GM12874 (cell line): Measurements from ENCODE around the gene MECP2.

Source experiments
- TF ChIP-seq, protein P1 (sequence below): IDR thresholded peaks from 2 replicates; pipeline ENCODE4 v1.5.1; 2011; ENCODE audit warnings: low read depth, mild to moderate bottlenecking, control low read depth, low read length, moderate library complexity; ENCODE audit not compliant: insufficient read depth

MECP2 gene

DNA sequence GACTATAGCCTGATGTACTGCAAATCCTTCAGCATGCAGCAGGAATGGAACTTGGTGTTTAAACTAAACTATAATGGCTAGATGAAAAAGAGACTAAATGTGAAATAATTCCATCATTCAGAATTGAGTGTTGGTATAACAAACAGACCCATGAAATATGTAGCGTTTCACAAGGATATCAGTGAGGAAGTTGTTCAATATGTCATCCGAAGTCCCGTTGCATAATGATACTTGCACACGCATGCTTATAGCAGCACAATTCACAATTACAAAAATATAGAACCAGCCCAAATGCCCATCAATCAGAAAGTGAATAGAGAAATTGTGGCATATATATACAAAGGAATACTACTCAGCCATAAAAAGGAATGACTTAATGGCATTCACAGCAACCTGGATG, 20.4 kb downstream of the MECP2 start:
- TF ChIP-seq, protein P1, sequence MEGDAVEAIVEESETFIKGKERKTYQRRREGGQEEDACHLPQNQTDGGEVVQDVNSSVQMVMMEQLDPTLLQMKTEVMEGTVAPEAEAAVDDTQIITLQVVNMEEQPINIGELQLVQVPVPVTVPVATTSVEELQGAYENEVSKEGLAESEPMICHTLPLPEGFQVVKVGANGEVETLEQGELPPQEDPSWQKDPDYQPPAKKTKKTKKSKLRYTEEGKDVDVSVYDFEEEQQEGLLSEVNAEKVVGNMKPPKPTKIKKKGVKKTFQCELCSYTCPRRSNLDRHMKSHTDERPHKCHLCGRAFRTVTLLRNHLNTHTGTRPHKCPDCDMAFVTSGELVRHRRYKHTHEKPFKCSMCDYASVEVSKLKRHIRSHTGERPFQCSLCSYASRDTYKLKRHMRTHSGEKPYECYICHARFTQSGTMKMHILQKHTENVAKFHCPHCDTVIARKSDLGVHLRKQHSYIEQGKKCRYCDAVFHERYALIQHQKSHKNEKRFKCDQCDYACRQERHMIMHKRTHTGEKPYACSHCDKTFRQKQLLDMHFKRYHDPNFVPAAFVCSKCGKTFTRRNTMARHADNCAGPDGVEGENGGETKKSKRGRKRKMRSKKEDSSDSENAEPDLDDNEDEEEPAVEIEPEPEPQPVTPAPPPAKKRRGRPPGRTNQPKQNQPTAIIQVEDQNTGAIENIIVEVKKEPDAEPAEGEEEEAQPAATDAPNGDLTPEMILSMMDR: no peak

DNA sequence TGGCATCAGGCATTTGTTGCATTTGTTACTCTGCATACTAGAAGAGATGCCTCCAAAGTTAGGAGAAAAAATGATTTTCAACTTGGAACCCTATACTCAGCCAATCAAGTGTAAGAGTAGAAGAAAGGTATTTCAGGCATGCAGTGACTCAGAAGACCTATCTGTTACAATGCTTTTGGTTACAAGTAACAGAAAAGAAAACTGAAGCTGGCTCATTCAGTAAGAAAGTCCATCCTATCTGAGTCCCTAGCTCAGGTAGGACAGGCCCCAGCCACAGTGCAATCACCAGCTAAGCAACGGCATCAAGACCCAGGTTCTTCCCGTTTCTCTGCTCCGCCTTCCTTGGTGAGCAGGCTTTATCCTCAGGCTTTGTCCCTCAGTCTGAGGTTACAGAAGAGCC, 23.3 kb downstream of the MECP2 start:
- TF ChIP-seq, protein P1: no peak

DNA sequence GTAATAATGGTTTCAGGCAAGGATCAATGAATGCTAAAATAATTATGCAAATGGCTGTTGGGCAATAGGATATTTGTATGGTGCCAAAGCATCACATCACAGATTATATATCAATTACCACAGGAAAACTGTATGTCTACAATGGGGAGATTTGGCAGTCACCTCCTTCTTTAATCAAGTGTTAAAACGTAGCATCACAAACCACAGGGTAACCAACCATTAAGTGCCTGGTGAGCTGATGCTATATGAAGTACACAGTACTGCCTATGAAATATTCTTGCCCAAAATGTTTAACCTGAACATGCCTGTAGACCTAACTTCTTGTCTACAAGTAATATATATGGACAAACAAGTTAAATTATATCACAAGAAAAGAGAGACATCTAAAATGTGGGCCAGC, 25.3 kb downstream of the MECP2 start:
- TF ChIP-seq, protein P1: no peak

DNA sequence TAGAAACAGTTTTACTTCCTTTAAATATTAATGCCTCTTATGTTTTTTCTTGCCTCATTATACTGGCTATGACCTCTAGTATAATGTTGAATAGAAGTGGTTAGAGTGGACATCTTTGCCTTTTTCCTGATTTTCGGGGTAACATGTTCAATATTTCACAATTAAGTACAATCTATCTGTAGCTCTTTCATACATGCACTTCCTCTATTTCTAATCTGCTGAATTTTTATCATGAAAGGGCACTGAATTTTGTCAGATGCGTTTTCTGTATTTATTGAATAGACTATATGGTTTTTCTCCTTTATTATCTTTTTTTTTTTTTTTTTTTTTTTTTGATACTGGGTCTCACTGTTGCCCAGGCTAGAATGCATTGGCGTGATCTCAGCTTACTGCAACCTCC, 29.0 kb downstream of the MECP2 start:
- TF ChIP-seq, protein P1: no peak

DNA sequence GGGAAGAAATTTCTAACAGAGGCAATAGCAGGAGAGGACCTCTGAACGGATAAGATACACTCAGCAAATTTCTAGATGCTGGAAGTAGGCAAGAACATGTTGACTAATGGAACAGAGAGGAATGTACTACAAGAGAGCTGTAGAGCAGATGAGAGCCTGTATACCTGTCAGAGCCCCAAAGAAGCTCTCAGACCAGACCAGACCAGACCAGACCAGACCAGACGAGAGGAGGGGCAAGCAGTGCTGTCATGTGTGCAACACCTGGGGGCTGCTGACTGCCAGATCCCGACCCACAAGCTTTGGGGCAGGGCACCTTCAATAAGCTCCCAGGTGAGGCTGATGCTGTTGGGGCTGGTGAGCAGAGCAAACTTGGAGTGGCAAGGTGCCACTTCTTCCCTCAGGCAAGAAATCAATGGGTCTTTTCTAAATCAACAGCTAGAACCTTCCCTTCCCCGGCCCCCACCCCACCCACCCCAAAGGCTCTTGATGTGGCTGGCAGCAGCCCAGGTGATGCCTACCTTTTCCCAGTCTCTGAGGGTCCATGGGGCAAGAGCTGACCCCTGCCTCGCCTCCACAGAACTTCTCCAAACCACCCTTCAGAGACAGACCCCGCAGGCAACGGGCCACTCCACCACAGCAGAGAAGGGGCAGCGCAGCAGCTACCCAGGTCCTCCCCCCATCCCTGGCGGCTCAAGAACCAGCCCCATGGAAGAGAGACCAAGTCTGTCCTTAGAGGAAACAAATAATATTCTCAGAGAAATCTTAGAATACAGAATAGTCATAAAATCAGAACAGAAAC, 32.7 kb downstream of the MECP2 start:
- TF ChIP-seq, protein P1: no peak

DNA sequence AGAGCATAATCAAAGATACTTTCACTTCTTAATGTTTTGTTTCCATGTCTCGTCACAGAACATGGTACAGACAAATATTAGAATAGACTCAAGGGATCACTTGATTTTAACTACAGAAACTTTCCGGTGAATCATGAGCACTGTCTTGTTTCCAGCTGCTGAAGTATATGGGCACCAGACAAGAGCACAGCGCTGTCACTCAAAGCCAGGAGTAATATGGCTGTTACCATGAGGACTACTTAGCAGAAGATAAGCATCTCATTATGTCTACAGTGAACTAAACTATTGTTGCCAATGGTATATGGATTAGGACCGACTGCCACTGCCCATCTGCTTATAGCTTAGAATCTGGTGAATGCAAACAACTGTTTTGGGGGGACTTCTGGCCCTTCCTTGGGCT, 34.3 kb downstream of the MECP2 start:
- TF ChIP-seq, protein P1: no peak

DNA sequence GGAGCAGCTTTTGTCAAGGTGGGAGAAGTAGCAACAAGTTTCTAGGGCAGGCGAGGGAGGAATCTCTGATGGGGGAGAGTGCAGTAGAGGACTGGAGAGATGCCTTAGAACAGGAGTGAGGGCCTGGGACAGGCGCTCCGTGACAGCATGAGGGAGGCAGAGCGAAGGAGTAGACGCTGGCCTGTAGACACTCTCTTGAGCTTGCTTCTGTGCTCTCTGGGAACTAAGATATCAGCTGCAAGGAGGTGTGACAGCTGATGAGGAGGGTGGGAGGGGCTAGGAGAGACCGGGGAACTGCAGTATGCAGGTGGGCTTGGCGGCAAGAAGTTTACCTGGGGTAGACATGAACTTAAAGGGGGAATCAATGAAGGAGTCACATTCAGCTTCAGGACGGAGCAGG, 35.7 kb downstream of the MECP2 start:
- TF ChIP-seq, protein P1: no peak
